GM21786 (cell line): ENCODE results near the gene COL4A2.

Experiments
- ATAC-seq: cut with Tn5 transposase; IDR thresholded peaks from one replicate; pipeline ENCODE4 v1.9.1; 2021; ENCODE audit not compliant: unreplicated experiment

Gene COL4A2

DNA sequence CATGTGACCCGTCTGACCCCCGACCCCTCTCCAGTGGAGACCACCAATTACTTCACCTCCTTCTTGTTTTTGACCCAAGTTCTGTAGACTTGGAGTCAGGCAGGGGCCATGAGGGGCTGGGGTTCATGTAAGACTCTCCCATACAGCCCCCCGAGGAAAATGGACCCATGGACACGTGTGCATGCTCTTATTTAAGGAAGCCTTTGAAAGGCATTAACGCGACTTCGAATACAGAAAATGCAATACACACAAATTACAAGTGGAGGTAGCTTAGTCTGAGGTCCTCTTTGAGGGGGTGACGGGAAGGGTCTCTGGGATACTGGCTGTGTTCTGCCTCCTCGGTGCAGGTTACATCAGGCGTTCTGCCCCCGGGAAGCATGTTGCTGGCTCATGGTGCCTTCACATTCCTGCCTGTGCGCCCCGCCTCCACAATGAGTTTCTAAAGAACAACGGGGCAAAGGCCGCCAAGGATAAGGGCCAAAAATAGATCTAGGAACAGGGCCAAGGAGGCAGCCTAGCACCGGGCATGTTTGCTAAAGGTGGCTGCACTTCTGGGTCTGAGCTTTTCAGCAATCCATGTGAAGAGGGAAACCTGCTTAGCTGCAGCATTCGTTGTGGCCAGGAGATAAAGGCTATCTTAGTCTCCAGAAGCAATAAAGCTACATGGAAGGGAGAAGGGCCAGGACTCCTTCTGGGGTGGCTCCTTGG lies 199.9 kb downstream of the COL4A2 start:
- ATAC-seq: no peak

DNA sequence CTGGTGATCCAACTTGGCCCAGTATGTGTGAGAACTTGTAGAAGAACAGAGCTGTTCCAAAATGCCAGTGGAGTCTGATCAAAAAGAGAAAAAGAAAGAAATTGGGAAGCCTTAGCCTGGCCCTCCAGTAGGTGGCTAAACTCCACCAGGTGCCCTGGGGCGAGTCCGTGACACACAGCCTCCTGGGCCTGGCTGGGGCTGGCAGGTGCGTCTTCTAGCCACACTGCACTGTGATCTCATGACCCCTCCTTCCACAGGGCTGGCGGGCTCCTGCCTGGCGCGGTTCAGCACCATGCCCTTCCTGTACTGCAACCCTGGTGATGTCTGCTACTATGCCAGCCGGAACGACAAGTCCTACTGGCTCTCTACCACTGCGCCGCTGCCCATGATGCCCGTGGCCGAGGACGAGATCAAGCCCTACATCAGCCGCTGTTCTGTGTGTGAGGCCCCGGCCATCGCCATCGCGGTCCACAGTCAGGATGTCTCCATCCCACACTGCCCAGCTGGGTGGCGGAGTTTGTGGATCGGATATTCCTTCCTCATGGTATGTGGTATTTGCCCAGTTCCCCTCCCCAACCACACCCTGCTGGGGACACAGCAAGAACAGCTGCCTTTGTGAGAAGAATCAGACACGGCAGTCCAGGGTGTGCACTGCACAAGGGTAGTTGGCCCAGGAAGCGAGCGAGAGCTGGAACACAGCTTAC lies 200.7 kb downstream of the COL4A2 start:
- ATAC-seq: no peak

DNA sequence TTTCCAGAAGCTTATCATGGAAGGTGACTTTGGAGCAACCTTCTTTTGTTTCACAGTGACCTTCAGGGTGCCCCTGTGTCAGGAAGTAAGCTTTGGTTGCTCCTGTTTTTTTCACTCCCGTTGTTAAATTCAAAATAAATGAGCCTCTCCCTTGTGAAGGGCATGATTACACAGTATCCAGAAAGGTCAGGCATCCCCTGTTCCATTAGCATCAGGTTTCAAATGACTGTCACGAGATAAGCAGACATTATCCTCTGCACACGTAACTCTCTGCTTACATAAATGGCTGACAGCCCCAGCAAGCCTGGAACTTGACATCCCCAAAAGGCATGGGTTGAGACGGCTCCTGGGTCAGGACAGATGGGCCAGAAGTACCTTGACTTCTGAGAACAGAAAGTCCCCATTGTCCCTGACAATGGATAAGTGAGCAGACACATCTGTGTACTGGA lies 202.4 kb downstream of the COL4A2 start:
- ATAC-seq: no peak

DNA sequence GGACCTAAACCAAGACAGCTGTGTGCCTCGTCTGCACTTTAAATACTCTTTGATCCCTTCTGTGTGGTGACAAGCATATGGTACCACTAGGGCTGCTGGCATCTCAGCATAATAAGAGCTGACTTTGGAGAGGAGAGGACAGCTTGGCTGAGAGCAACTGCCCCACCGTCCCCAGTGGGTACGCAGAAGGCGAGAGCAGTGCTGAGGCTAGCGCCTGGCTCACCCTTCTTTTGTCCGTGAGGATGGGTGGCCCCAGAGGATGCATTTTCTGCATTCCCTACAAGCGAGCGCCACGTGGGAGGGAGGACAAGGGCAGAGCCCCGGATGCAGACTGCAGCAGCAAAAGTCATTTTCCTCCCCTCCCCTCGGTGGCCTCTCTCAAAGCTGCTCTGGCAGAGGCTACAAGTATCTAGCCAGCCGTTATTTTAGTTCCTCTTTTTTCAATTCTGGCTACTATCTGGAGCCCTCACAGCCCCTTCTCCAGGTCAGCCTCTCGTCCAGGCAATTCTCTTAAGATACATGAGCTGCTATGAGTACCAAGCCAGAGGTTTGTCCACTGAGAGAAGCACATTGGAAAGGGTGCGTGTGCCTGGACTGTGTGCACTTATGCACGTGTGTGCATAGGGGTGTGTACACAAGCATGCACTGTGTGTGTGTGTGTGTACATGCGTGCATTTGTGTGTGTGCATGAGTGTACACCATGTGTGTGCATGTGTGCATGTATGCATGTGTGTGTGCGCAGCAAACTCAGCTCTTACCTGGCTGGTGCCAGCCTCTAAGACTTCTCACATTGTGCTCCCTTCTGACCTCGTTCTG lies 203.1 kb downstream of the COL4A2 start:
- ATAC-seq: peak; percentile 74

DNA sequence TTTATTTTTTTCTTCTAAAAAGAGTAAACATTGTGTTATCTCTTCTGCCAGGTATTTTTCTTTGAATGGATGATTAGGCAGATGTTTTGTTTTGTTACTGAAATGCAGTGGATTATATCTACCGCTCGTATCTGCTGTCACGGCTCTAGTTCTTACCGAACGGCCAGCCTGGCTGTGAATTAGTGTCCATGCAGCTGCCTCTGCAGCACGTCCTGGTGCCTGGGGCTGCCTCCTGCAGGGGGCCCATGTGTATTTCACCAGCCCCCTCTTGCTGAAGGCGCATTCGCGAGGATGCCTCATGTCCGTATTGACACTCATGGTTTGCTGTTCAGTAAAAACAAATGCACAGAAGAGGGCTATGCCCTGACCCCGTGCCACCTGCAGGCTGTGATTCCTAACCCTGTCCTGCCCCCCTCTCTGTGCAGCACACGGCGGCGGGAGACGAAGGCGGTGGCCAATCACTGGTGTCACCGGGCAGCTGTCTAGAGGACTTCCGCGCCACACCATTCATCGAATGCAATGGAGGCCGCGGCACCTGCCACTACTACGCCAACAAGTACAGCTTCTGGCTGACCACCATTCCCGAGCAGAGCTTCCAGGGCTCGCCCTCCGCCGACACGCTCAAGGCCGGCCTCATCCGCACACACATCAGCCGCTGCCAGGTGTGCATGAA lies 204.6 kb downstream of the COL4A2 start:
- no peak for ATAC-seq

DNA sequence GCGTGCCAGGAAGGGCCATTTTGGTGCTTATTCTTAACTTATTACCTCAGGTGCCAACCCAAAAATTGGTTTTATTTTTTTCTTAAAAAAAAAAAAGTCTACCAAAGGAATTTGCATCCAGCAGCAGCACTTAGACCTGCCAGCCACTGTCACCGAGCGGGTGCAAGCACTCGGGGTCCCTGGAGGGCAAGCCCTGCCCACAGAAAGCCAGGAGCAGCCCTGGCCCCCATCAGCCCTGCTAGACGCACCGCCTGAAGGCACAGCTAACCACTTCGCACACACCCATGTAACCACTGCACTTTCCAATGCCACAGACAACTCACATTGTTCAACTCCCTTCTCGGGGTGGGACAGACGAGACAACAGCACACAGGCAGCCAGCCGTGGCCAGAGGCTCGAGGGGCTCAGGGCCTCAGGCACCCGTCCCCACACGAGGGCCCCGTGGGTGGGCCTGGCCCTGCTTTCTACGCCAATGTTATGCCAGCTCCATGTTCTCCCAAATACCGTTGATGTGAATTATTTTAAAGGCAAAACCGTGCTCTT lies 205.2 kb downstream of the COL4A2 start:
- ATAC-seq: no peak

DNA sequence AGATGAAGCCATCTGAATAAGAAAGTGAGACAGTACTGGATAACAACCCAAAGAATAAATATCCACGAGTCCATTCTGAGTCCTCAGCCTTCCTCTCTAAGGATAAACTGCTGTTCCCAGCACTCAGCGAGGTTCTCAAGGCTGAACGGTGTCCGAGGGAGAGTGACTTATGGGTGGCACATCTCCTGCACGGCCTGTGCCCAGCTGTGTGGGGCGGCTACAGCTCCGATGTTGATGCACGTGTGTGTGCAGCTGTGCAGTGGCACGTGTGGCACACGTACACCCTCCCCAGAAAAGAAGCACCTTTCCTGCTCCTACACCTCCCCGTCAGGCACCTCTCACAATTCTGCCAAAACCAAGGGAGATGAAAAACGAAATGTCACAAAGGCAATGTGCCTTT lies 209.4 kb downstream of the COL4A2 start:
- no peak for ATAC-seq

DNA sequence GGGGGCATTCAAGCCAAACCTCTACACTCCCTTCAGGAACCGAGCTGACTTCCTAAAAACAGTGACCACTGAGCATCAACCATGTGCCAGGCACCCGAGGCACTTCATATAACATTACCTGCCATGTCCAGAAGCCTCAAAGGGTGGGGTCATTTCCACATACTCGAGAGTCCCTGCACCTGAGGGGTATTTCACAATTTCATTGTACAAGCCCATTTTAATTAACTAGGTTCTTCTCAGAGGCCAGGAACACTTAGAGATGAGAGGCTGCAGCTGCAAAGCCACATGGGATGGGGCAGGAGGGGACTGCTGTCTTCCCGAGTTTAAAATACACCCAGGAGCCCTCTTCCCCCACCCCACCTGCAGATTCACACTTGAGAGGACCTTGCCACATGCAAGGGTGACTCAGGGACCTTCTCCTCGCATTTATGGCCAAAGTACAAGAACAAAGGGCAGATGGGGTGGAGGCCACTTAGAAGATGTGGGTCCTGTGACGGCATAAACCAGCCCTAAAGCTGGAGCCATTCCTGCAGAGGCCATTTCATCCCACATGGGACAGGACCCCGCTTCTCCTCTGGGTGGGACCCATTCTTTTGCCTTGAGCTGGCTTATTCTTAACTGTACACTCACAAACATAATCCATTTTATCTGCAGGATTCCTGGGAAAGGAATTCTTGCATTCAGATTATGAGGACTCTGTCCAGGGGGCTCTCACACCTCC lies 210.6 kb downstream of the COL4A2 start:
- ATAC-seq: no peak

DNA sequence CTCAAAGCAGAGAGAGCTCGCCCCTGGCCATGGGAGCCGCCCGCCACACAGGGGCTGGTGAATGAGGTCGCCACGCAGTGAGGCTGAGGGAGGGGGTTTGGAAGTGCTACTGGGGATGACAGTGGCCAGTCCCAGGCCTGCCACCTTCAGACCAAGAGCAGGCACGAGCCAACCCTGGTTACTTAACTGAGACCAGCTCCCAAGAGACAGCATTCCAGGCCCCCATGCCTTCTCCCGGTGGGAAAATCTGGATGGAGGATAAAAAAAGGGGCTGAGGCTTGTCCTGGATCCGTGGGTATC lies 211.1 kb downstream of the COL4A2 start:
- ATAC-seq: no peak

DNA sequence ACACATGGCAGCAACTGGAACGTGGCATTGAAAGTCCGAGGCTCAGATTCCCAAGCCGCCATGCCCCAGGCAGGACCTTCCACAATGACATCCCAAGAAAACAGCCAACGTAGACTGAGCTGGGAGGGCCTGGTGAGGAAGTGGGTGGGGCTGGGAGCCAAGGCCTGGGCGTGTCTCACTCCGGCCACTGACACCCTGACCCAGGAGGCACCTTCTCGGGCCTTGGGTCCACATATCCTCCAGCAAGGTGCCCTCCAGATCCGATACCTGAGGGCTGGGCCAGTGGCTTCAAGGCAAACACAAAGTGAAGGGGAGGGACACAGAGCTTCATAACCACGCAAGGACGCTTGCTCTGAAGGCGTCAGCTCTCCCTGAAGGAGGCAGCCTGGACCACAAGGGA lies 211.5 kb downstream of the COL4A2 start:
- ATAC-seq: no peak

DNA sequence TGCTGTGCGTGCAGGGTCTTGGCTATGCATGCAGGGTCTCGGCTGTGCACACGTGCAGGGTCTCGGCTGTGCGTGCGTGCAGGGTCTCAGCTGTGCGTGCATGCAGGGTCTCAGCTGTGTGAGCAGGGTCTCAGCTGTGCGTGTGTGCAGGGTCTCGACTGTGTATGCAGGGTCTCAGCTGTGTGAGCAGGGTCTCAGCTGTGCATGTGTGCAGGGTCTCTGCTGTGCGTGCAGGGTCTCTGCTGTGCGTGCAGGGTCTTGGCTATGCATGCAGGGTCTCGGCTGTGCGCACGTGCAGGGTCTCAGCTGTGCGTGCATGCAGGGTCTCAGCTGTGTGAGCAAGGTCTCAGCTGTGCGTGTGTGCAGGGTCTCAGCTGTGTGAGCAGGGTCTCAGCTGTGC lies 212.0 kb downstream of the COL4A2 start:
- no peak for ATAC-seq

DNA sequence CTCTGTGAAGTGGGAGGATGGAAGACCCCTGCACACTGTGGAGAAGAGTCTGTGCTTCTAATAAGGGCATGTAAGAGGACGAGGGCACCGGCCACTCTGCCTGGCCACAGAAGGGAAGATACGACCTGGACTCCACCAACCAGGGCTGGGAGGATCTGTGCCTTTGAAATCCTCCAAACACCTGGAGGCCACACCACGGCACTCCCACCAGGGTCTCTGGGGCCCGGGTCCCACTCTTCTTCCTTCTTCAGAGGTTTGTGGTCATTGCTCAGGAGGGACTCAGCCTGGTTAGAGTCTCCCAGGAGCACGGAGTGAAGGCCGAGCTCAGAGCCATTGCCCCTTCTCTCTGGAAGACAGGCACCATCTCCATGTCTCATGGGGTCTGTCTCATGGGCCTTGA lies 212.4 kb downstream of the COL4A2 start:
- ATAC-seq: no peak

DNA sequence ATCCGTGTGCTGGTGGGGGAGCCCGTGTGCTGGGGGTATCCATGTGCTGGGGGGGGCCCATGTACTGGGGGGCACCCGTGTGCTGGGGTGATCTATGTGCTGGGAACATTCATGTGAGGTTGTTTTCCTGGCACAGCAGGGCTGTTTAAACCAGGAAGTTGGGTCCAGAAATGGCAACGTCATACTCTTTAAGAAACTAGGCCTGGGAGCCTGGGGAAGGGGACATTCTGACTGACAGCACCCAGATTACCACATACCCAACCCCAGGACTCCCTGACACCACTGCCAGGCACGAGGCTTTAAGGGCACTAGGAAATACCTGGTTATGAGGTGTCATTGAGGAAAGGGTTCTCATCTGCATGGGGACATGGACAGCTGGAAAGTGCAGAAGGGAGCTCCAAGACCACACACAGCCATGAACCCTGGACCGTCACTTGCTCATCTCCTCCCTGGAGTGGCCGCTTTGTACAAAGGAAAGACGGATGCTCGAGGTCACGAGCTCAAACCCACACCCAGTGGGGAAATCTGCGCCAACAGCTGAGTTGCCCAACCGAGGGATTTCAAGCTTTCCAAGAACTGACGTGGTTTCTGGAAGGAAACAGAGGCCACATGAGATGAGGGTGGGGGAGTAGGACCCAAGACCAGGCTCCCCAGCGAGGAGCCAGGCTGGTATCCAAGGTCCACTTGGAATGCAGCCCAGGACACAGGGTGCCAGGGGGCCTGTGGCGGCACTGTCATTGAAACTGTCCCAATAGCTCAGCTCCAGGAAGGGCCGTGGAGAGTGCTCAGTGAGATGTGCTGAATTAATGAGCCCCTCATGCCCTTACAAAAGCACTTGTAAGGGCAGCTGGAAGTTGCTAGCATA lies 213.6 kb downstream of the COL4A2 start:
- ATAC-seq: no peak

DNA sequence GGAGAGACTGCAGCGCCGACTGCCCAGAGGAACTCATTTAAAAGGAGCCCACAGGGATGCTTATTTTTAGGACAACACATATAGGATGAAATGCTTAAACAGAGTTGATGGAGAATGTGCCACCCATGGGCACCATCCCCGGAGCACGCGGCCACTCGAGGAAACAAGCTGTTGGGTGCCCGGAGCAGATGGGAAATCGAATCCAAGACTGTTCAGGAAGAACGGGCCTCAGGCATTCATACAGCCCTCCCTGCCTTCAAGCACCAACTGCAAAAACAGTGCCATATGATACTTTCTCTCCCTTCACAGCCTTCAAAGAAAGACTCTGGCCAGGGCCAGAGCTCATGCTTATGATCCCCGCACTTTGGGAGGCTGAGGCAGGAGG lies 214.2 kb downstream of the COL4A2 start:
- ATAC-seq: no peak

DNA sequence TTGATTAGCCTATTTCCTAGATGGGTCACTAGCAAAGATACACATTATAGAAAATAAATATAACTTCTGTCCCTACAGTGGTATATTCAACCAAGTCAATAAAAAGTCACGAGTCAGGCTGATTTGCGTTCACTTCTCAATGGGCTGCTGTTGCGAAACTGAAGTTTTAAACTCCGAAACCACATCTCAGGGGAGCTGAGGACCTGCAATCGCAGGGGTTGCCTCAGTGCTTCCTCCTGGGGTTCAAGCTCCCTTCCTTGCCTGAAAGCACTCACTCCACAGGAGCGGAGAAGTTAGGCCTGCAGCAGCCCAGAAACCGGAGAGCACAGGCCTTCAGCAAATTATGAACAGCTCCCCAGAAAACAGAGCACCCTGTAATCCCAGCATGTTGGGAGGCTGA lies 214.9 kb downstream of the COL4A2 start:
- ATAC-seq: peak; percentile 33

DNA sequence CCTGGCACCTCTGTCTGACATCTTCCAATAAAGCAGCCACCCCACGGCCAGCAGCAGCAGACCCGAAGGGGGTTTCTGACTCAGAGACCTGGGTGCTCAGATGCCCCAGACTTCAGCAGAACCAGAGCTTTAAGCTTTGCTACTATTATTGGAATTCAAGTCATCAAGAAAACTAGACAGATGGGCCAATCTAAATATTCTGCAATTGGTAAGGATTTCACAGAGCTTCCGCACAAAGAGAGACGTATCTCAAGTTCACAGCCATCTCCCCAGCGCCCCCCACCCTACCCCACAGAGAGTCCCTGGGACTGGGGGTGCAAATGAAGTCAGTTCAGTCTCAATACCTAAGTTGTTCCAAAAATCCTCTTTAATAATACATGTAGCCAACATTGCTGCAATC lies 215.6 kb downstream of the COL4A2 start:
- ATAC-seq: no peak

DNA sequence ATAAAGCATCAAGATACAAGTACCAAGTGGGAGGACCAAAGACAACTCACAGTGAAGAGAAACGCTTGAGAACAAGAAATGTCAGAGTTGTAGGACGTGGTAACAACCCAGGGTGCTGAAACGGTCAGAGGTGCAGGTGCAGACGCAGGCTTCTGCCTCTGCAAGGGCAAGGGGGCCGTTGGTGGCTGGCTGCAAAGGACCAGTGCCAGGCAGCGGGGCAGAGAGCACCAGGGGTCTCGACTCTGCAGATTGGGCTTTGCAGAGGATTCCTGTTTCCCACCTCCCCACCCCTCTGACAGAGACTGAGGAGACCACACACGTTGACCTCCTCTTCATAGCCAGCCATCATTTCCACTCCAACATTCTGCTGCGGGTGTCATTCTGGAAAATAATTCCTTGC lies 216.1 kb downstream of the COL4A2 start:
- ATAC-seq: no peak

DNA sequence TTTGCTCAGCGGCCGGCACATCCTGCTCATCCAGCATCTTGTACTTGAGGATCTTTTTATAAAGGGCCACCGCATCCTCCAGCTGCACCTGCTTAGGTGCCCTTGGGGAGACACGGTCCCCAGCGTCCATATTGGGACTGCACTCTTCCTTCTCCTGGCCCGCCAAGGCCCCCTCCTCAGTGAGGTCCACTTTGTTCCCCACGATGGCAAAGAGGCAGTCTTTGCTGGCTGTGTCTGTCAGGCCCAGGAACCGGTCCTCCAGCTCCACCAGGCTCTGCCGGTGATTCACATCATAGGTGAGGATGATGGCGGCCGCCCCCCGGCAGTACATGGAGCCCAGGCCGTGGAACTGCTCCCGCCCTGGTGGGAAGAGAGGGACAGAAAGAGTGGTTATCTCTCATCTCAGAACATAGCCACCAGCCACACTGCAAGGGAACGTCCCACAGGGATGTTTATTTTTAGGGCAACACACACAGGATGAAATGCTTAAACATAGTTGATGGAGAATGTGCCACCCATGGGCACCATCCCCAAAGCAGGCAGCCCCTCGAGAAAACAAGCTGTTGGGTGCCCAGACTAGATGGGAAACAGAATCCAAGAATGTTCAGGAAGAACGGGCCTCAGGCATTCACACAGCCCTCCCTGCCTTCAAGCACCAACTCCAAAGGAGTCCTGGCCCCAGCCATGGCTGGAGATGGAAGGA lies 216.9 kb downstream of the COL4A2 start:
- ATAC-seq: no peak
